SU-DHL-6 (cell line): ENCODE results near the gene NRXN2.
A peak's percentile ranks its signal among the peaks of the same experiment; 100 is the strongest.

Source experiments
- H2AFZ ChIP-seq: fragments of 200-600 bp; sonication (generic); 2 replicates; pipeline ENCODE4 v1.6.1; 2014; ENCODE audit warnings: low read depth, mild to moderate bottlenecking, moderate library complexity, mixed read lengths, antibody characterized with exemption, low read length; ENCODE audit not compliant: severe bottlenecking
- H3F3A ChIP-seq: fragments of 200-600 bp; shearing (Covaris generic); 2 replicates; pipeline ENCODE4 v1.6.0; 2016; ENCODE audit warnings: antibody characterized with exemption, mild to moderate bottlenecking; ENCODE audit not compliant: insufficient read depth
- H3K27ac ChIP-seq: fragments of 200-600 bp; sonication (generic); 2 replicates; pipeline ENCODE4 v1.5.1; 2016; ENCODE audit warnings: low read depth, mild to moderate bottlenecking, low read length, moderate library complexity, mixed read lengths
- H3K27me3 ChIP-seq: fragments of 200-600 bp; sonication (generic), shearing (Covaris generic); 2 replicates; pipeline ENCODE4 v1.6.0; 2014; ENCODE audit warnings: mild to moderate bottlenecking, low read length
- H3K36me3 ChIP-seq: fragments of 200-600 bp; sonication (generic); 2 replicates; pipeline ENCODE4 v1.6.1; 2014; ENCODE audit warnings: mild to moderate bottlenecking, low read length, mixed read lengths
- H3K4me2 ChIP-seq: fragments of 300-600, 200-600 bp; shearing (Covaris generic), sonication (generic); 2 replicates; pipeline ENCODE4 v1.6.0; 2014; ENCODE audit warnings: low read length, low read depth, mild to moderate bottlenecking; ENCODE audit not compliant: poor library complexity, severe bottlenecking
- H3K4me3 ChIP-seq: fragments of 200-600 bp; sonication (generic); 2 replicates; pipeline ENCODE4 v1.5.1; 2014; ENCODE audit warnings: antibody characterized with exemption, low read length, mild to moderate bottlenecking, mixed read lengths; ENCODE audit not compliant: insufficient read depth, poor library complexity, severe bottlenecking
- H3K79me2 ChIP-seq: fragments of 200-600 bp; sonication (generic); 2 replicates; pipeline ENCODE4 v1.6.1; 2014; ENCODE audit warnings: mild to moderate bottlenecking, low read length, moderate library complexity; ENCODE audit not compliant: insufficient read depth
- H3K9ac ChIP-seq: fragments of 200-600 bp; sonication (generic); 2 replicates; pipeline ENCODE4 v1.7.0; 2014; ENCODE audit warnings: mild to moderate bottlenecking, low read length
- H3K9me2 ChIP-seq: fragments of 200-600 bp; sonication (generic); replicated peaks from 2 replicates; pipeline ENCODE4 v1.6.1; 2014; ENCODE audit warnings: low read length; ENCODE audit not compliant: insufficient read depth
- H3K9me3 ChIP-seq: fragments of 200-600 bp; sonication (generic); 2 replicates; pipeline ENCODE4 v1.6.1; 2014; ENCODE audit warnings: low read length, mixed read lengths; ENCODE audit not compliant: insufficient read depth
- H4K20me1 ChIP-seq: fragments of 200-600 bp; sonication (generic); 2 replicates; pipeline ENCODE4 v1.6.1; 2014; ENCODE audit warnings: low read depth, mild to moderate bottlenecking, antibody characterized with exemption, low read length, moderate library complexity, mixed read lengths
- EZH2phosphoT487 ChIP-seq: fragments of 200-600 bp; sonication (generic), shearing (Covaris generic); conservative IDR thresholded peaks from 2 replicates; pipeline ENCODE4 v1.6.1; 2018; ENCODE audit warnings: mild to moderate bottlenecking, antibody characterized with exemption, low read length, moderate library complexity, mixed read lengths
- TF ChIP-seq, protein P1 (sequence below): fragments of 200-600 bp; sonication (generic); IDR thresholded peaks from one replicate; pipeline ENCODE4 v1.5.1; 2017; ENCODE audit warnings: antibody characterized with exemption, mild to moderate bottlenecking, low read length, moderate library complexity; ENCODE audit not compliant: insufficient read depth, poor library complexity, severe bottlenecking

Gene NRXN2

GRCh38 chr11:64692764-64693331 is 30.1 kb downstream of the NRXN2 start:
- Histone ChIP-seq H3K27ac (no peak overlapping the region), H2AFZ (no peak overlapping the region), H4K20me1 (no peaks in the 10 kb centered on the region), H3K4me3 (no peak overlapping the region), H3K4me2 (no peak overlapping the region), H3K9me2 (no peaks in the 10 kb centered on the region), H3K79me2 (no peaks in the 10 kb centered on the region), H3K9me3 (no peaks in the 10 kb centered on the region), H3K27me3 (no peaks in the 10 kb centered on the region), H3F3A (no peaks in the 10 kb centered on the region), H3K9ac (no peak overlapping the region), H3K36me3 (no peaks in the 10 kb centered on the region)
- TF ChIP-seq, protein P1, sequence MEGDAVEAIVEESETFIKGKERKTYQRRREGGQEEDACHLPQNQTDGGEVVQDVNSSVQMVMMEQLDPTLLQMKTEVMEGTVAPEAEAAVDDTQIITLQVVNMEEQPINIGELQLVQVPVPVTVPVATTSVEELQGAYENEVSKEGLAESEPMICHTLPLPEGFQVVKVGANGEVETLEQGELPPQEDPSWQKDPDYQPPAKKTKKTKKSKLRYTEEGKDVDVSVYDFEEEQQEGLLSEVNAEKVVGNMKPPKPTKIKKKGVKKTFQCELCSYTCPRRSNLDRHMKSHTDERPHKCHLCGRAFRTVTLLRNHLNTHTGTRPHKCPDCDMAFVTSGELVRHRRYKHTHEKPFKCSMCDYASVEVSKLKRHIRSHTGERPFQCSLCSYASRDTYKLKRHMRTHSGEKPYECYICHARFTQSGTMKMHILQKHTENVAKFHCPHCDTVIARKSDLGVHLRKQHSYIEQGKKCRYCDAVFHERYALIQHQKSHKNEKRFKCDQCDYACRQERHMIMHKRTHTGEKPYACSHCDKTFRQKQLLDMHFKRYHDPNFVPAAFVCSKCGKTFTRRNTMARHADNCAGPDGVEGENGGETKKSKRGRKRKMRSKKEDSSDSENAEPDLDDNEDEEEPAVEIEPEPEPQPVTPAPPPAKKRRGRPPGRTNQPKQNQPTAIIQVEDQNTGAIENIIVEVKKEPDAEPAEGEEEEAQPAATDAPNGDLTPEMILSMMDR = no peak
- no peak for TF ChIP-seq EZH2phosphoT487

- Histone ChIP-seq H3K9me2 (no peaks in the 10 kb centered on the region), H3K9me3 (no peaks in the 10 kb centered on the region), H3K27ac (no peak overlapping the region), H3K36me3 (no peaks in the 10 kb centered on the region), H3K27me3 (no peaks in the 10 kb centered on the region), H3K79me2 (no peaks in the 10 kb centered on the region), H4K20me1 (no peaks in the 10 kb centered on the region), H3F3A (no peaks in the 10 kb centered on the region), H2AFZ (no peak overlapping the region), H3K4me3 (no peak overlapping the region), H3K9ac (no peak overlapping the region), H3K4me2 (no peak overlapping the region)
- TF ChIP-seq, protein P1 = no peak
- TF ChIP-seq EZH2phosphoT487 = no peak
Observed at GRCh38 chr11:64691543-64691942, 31.5 kb downstream of the NRXN2 start.

DNA sequence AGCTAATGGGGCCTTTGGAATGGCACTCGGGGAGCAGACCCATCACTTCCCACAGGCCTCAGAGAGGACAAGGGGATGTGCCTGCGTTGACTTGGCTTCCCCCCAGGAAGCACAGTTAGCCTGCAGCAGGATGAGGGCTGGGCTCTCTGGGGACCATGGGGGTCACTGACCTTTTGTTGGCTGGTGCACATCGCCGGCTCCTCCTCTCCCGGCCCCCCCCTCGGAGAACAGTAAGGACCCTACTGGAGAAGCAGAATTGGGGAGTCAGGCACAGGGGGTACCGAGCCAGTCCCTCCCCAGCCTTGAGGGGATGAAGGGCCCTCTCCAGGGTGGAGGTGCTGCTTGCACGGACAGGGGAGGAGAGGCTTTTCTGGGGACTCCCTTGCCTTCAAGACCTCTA is 32.8 kb downstream of the NRXN2 start:
- Histone ChIP-seq H3K9me2 (no peaks in the 10 kb centered on the region), H2AFZ (no peak overlapping the region), H3K27ac (no peak overlapping the region), H3K4me3 (no peak overlapping the region), H3K79me2 (no peaks in the 10 kb centered on the region), H3K27me3 (no peaks in the 10 kb centered on the region), H4K20me1 (no peaks in the 10 kb centered on the region), H3K36me3 (no peaks in the 10 kb centered on the region), H3K9ac (no peak overlapping the region), H3K9me3 (no peaks in the 10 kb centered on the region), H3F3A (no peaks in the 10 kb centered on the region), H3K4me2 (no peak overlapping the region)
- TF ChIP-seq EZH2phosphoT487 = no peak

DNA sequence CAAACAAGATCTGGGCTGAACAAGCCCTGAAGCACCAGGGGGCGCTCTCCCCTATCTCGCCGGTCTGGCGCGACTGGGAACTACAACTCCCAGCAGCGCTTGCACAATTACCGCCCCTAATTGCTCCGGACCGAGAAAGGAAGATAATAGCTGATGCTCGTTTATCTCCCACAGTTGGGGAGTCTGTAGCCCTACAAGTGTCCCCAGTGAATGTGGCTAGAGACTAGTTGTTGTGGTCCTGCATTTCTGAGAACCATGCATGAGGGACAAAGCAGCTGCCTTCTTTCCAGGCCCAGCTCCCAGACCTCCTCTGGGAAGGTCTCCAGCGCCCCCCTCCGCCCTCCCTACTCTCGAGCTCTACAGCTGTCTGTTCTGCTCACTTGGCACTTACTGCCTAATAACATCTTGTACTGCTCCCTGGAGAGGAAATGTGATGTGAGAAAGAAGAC is 34.4 kb downstream of the NRXN2 start:
- no peaks in the 10 kb centered on the region for H3K27me3 ChIP-seq
- peak overlapping the region; percentile 48 for H3K4me3 ChIP-seq
- no peaks in the 10 kb centered on the region for H4K20me1 ChIP-seq
- peak overlapping the region; percentile 29; the same call in 1 of the 2 replicates for H3K9ac ChIP-seq
- H2AFZ ChIP-seq = peak overlapping the region; percentile 90
- no peaks in the 10 kb centered on the region for H3K36me3 ChIP-seq
- H3K27ac ChIP-seq = no peak overlapping the region
- H3K4me2 ChIP-seq = peak overlapping the region; percentile 75
- H3K9me2 ChIP-seq = no peaks in the 10 kb centered on the region
- no peaks in the 10 kb centered on the region for H3K9me3 ChIP-seq
- no peaks in the 10 kb centered on the region for H3F3A ChIP-seq
- TF ChIP-seq, protein P1 = peak; percentile 89
- no peak for TF ChIP-seq EZH2phosphoT487
- no peaks in the 10 kb centered on the region for H3K79me2 ChIP-seq
